Stomach (tissue), 9 donors: Measurements from ENCODE around the gene DNAH1. TPM values are rescaled to one million over a fixed set of nuclear protein-coding genes. Genes with fewer than 3 reads are reported as not detected.

Source experiments
- DNase-seq, 2 donors: peaks; one replicate each; pipeline versions ENCODE4 v3.0.0 to v3.0.0-alpha.2; 2013 to 2019
- H3K27ac ChIP-seq, 5 donors: fragments of 200-600 bp in 4 of 5; sonication (generic) in 4 of 5; one replicate each; pipeline ENCODE4 v1.5.1; 2013 to 2019; ENCODE audit warnings: mild to moderate bottlenecking in 1 of 5, moderate library complexity in 1 of 5
- H3K27me3 ChIP-seq, 3 donors: fragments of 200-600 bp; sonication (generic); one replicate each; pipeline ENCODE4 v1.5.1; 2017 to 2019; ENCODE audit warnings: mixed run types in 1 of 3
- H3K36me3 ChIP-seq, 4 donors: fragments of 200-600 bp; sonication (generic); 1 replicate in 3 of 4; 2 replicates in 1 of 4; pipeline ENCODE4 v1.5.1; 2016 to 2019
- H3K4me1 ChIP-seq, 4 donors: fragments of 200-600 bp; sonication (generic); one replicate each; pipeline ENCODE4 v1.5.1; 2016 to 2019
- H3K4me3 ChIP-seq, 4 donors: fragments of 200-600 bp; sonication (generic) in 3 of 4; one replicate each; pipeline ENCODE4 v1.5.1; 2016 to 2019; ENCODE audit warnings: mild to moderate bottlenecking in 1 of 4
- H3K9me3 ChIP-seq, 4 donors: fragments of 200-600 bp; sonication (generic); one replicate each; pipeline ENCODE4 v1.5.1; 2016 to 2019
- EP300 ChIP-seq: sonication (generic); formaldehyde crosslinking; IDR thresholded peaks from one replicate; pipeline ENCODE4 v1.6.1; 2017; ENCODE audit warnings: antibody characterized with exemption
- POLR2A ChIP-seq, 4 donors: fragments of 450-650 bp; IDR thresholded peaks; one replicate each; pipeline ENCODE4 v1.6.1; 2016; ENCODE audit warnings: antibody characterized with exemption in 4 of 4, control low read depth in 2 of 4, mild to moderate bottlenecking in 1 of 4, moderate library complexity in 1 of 4
- POLR2AphosphoS5 ChIP-seq, 3 donors: sonication (generic); formaldehyde crosslinking; IDR thresholded peaks; one replicate each; pipeline ENCODE4 v1.6.1; 2016; ENCODE audit warnings: antibody characterized with exemption in 3 of 3
- WGBS, 5 donors: extraction: QIAGEN DNeasy Blood & Tissue Kit in 3 of 5; methylation state at CpG; one replicate each; pipeline versions ENCODE4 v1.1.5 to v1.1.7; 2013 to 2018; 5-methylcytosine and 5-hydroxymethylcytosine counted together
- intact Hi-C: fragments of 100-400 bp; cut with DNase I; formaldehyde crosslinking; loops from one replicate; pipeline ENCODE4 v1.15.1; 2023; ENCODE audit warnings: low total_unique reads
- polyA plus RNA-seq, 3 donors: library from polyadenylated mRNA; stranded (reverse); fragments of 200-250 nt; gene quantifications; one replicate each; pipeline ENCODE4 v1.2.3, GENCODE V29; 2013
- total RNA-seq, 5 donors: library from RNA; depleted of rRNA; stranded (reverse); fragments of >200 nt; gene quantifications; one replicate each; pipeline versions ENCODE4 v1.1.0 to v1.2.3, GENCODE V29; 2014 to 2016
- TF ChIP-seq, protein P1 (sequence below), 7 experiments: fragments of 450-650 bp in 4 of 7; fragments of 200-600 bp in 3 of 7; sonication (generic) in 3 of 7; IDR thresholded peaks; one replicate each; pipeline ENCODE4 v1.5.1; 2016 to 2019; ENCODE audit warnings: antibody characterized with exemption in 7 of 7, control low read depth in 2 of 7, mild to moderate bottlenecking in 1 of 7
- donor health status: healthy with polysubstance abuse.
- donor health status: Bipolar disorder and iron deficiency.
- donor health status: healthy.

The DNAH1 gene
- total and polyA plus RNA-seq, 8 donors, result 1.9 to 57.6 (median 8.2) TPM

DNA sequence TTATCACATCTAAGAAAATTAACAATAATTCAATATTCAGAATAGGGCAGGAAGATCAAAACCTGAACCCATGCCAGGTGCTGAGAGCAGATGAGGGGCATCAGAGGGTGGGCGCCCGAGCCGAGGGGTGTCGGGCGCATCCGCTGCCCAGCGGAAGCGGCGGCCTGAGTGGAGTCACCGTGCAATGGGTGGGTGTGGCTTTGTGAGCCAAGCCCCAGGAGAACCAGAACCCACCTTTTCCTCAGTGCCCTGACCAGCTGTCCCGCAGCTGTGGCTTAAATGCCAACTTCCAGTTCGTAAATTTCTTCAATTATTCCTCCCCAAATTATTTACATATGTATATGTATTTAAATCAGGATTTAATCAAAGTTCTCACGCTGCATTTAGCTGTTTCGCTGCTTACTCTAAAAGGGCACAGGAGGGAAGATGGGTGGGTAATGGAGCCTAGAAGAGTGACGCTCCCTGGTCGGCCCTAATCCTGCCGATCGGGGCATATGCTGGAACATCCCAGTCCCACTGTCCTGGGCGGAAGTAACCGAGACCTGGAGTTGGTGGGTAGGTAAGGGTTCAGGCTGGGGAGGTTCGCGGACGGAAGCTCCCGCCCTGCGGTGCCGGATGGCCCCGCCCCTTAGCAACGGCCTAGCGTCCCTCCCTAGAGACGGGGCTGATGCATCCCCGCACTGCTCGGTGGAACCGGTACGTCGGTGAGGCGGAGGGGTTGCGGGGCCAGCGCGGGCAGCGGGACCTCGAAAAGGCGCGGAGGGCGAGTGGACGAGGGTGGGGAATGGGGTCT is 1.3 kb downstream of the DNAH1 start:
- Histone ChIP-seq H3K27me3 (no peaks in the 10 kb centered on the region), H3K4me3 (peak overlapping the region; percentile 39 to 48 (median 42)), H3K36me3 (no peaks in the 10 kb centered on the region), H3K4me1 (peaks cover 13 to 36% (median 17%) of the 10 kb centered on the region in 4 donors), H3K9me3 (no peaks in the 10 kb centered on the region), H3K27ac (peak overlapping the region in 3 of 5 donors; percentile 6 to 69 (median 43))
- peak; percentile 77 to 92 for DNase-seq
- 7 to 14% (median 9%) methylated on average over 41 to 45 of the region's 45 CpGs for WGBS, 5 donors
- TF ChIP-seq POLR2A (IDR thresholded peaks at IDR 0.05) (no peak), POLR2AphosphoS5 (IDR thresholded peaks at IDR 0.05) (peak in 1 of 3 donors; percentile 45)
- intact Hi-C loops, result no loop called here

DNA sequence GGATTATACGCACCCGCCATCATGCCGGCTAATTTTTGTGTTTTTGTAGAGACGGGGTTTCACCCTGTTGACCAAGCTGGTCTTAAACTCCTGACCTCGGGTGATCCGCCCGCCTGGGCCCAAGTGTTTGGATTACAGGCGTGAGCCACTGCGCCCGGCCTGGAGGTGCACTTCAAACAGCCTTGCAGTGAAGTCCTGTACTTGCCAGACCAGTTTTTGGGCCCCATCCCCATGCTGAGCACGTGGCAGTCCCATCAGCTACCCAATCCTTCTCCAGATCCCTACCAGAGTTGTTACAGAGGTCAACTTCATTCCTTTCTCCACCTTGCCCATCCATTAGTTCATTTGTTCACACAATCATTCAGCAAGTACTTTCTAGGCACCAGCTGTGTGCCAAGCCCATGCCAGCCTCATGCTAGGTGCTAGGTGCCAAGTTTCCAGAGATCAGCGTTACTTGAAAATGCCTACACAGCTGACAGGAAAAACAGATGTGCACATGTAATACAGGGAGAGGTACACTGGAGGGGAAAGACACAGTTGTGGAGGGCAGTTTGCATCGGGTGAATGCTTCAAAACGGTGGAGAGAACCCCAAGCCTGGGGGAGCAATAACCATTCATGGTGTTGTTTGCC is 2.2 kb downstream of the DNAH1 start:
- H3K27ac ChIP-seq, result no peak overlapping the region
- intact Hi-C loops, result no loop called here
- H3K36me3 ChIP-seq, result no peaks in the 10 kb centered on the region
- H3K4me3 ChIP-seq, result peak overlapping the region in 1 of 4 donors; percentile 44
- TF ChIP-seq, protein P1, sequence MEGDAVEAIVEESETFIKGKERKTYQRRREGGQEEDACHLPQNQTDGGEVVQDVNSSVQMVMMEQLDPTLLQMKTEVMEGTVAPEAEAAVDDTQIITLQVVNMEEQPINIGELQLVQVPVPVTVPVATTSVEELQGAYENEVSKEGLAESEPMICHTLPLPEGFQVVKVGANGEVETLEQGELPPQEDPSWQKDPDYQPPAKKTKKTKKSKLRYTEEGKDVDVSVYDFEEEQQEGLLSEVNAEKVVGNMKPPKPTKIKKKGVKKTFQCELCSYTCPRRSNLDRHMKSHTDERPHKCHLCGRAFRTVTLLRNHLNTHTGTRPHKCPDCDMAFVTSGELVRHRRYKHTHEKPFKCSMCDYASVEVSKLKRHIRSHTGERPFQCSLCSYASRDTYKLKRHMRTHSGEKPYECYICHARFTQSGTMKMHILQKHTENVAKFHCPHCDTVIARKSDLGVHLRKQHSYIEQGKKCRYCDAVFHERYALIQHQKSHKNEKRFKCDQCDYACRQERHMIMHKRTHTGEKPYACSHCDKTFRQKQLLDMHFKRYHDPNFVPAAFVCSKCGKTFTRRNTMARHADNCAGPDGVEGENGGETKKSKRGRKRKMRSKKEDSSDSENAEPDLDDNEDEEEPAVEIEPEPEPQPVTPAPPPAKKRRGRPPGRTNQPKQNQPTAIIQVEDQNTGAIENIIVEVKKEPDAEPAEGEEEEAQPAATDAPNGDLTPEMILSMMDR (IDR thresholded peaks at IDR 0.05), result no peak
- TF ChIP-seq EP300 (no peak), POLR2AphosphoS5 (IDR thresholded peaks at IDR 0.05) (no peak), POLR2A (IDR thresholded peaks at IDR 0.05) (no peak)
- peaks cover 13 to 31% (median 17%) of the 10 kb centered on the region in 4 donors for H3K4me1 ChIP-seq
- no peaks in the 10 kb centered on the region for H3K9me3 ChIP-seq
- 37 to 49% (median 41%) methylated on average over 14 of the region's 14 CpGs for WGBS, 5 donors
- no peaks in the 10 kb centered on the region for H3K27me3 ChIP-seq
- DNase-seq, result peak; percentile 40 to 58

DNA sequence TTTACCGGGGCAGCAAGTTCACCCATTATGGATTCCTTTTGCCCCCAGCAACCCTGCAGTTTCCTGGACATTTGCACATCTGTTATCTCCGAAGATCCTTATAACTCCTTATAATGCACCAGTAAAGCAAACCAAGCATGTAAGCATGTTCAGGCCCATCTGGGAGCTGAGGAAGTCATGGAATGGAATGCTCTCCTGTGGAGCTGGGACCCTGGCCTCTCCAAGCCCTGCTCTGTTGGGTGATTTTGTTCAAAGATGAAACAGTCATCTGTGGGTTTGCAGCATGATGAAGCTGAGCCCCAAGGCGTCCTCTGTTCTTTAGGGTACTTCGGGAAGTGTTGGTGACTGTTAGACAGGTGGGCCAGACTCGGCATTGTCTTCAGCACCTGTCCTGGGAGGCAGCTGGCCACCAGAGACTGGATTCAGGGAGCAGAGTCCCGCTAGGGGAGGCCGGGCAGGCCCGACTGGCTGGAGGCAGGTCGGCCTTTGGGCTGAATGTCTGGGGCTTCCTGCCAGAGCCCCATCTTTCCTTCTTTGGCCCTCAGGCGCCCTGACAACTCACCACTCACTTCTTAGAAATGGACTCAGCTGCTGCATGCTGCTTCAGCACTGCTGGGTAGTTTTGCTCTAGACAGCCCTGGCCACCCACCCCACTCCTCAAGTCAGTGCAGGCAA is 3.9 kb downstream of the DNAH1 start:
- Histone ChIP-seq H3K4me3 (no peak overlapping the region), H3K27ac (no peak overlapping the region), H3K4me1 (peaks cover 13 to 20% (median 17%) of the 10 kb centered on the region in 4 donors), H3K36me3 (no peaks in the 10 kb centered on the region), H3K27me3 (no peaks in the 10 kb centered on the region), H3K9me3 (no peaks in the 10 kb centered on the region)
- no peak for DNase-seq
- TF ChIP-seq POLR2AphosphoS5 (IDR thresholded peaks at IDR 0.05), result no peak
- TF ChIP-seq, protein P1 (IDR thresholded peaks at IDR 0.05), result no peak
- no peak for TF ChIP-seq POLR2A (IDR thresholded peaks at IDR 0.05)
- no peak for TF ChIP-seq EP300
- 75 to 95% (median 90%) methylated on average over 8 to 10 of the region's 10 CpGs for WGBS, 5 donors
- intact Hi-C loops, result no loop called here

DNA sequence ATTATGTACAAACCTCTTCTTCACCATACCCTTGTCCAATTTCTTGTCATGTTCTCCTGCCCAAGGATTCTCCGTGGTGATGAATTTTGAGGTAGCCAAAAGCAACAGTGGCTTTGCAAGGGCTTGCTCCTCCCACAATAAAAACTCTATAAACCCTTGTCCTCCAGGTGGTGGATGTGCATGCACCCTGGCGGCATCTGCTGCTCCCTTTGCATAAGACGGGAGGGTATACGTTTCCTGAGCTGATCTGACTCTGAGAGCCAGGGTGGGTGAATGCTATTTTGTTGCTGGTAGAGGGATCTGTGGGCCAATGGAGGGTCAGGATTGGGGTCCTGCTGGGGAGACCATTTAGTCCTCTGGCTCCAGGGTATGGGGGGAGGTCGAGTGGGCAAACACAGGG is 5.4 kb downstream of the DNAH1 start:
- no peaks in the 10 kb centered on the region for H3K9me3 ChIP-seq
- no peaks in the 10 kb centered on the region for H3K36me3 ChIP-seq
- no peak overlapping the region for H3K4me3 ChIP-seq
- H3K27ac ChIP-seq, result no peak overlapping the region
- intact Hi-C loops, result no loop called here
- 76 to 93% (median 86%) methylated on average over 5 of the region's 5 CpGs for WGBS, 5 donors
- TF ChIP-seq POLR2AphosphoS5 (IDR thresholded peaks at IDR 0.05) (no peak), POLR2A (IDR thresholded peaks at IDR 0.05) (no peak), EP300 (no peak)
- TF ChIP-seq, protein P1 (IDR thresholded peaks at IDR 0.05), result no peak
- peaks cover 13 to 20% (median 17%) of the 10 kb centered on the region in 4 donors for H3K4me1 ChIP-seq
- no peak for DNase-seq
- H3K27me3 ChIP-seq, result no peaks in the 10 kb centered on the region
